HG03571 (cell line): ENCODE measurements around the gene CCDC157.

Experiments
- ATAC-seq: cut with Tn5 transposase; IDR thresholded peaks from one replicate; pipeline ENCODE4 v1.9.1; 2021; ENCODE audit not compliant: unreplicated experiment

CCDC157 gene

GRCh38 chr22:30411780-30412179 is 55.0 kb downstream of the CCDC157 start:
- ATAC-seq: no peak

- no peak for ATAC-seq
Observed at GRCh38 chr22:30413001-30413400, 56.2 kb downstream of the CCDC157 start.

DNA sequence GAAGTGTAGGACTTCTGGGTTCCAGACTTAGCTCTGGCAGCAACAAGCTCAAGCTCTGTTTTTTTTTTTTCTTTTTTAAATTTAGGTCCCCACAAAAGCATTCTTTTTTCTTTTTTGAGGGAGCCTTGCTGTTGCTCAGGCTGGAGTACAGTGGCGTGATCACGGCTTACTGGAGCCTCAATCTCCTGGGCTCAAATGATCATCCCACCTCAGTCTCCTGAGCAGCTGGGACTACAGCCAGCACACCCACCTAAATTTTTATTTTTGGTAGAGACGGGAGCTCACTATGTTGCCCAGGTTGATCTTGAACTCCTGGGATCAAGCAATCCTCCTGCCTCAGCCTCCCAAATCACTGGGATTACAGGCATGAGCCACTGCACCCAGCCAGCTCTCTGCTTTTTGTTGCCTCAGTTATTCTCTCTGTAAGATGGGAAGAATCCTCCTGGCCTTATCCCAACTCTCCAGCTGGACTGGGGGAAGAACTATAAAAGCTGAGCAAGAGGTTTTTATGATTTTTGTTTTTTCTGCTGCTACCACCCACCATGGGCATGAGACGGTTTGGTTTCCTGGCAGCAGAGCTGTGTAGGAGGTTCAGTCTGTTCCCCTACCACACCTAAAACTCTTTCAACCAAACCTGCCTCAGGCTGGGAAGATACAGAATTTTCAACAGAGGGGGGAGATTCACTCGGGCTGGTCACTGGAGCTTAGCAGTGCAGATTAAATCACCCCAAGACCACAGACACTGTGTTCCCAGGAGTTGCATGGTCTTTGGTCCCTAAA is 57.1 kb downstream of the CCDC157 start:
- ATAC-seq: no peak

GRCh38 chr22:30414525-30415047 is 57.8 kb downstream of the CCDC157 start:
- no peak for ATAC-seq

GRCh38 chr22:30416403-30416802 is 59.6 kb downstream of the CCDC157 start:
- ATAC-seq: no peak

- ATAC-seq: no peak
Observed at GRCh38 chr22:30416837-30417236, 60.0 kb downstream of the CCDC157 start.

DNA sequence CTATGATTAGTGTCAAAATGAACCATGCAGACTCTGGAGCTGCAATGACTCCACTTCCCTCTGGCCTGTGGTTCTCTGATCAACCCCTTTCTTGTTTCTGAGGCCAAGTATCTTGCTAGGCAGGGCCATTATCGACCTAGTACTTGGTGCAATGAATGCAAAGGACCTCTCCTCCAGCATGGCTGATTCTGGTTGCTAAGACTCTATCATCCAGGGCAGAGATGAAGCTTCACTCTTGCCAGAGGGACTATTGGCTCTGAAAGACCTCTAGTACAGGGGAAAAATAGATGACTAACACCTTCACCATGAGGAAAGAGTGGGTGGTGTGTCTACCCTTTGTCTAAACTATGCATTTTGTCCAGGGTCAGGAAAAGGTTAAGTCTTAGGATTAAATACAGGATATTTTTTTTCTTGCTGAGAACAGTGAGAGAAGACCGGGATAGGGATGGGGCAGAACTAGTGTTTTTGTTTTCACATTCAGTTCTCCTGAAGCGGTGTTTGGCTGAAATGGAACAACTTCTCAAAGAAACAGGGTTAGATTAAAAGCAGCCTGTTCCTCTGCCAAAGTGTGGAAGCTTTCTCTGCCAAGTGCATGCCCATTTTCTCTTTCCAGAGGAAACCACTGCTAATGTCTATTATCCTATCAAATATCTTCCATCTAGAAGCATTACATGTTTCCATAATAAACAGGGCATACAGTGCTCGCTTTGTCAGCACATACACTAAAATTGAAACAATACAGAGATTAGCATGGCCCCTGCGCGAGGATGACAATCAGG is 63.7 kb downstream of the CCDC157 start:
- ATAC-seq: no peak

DNA sequence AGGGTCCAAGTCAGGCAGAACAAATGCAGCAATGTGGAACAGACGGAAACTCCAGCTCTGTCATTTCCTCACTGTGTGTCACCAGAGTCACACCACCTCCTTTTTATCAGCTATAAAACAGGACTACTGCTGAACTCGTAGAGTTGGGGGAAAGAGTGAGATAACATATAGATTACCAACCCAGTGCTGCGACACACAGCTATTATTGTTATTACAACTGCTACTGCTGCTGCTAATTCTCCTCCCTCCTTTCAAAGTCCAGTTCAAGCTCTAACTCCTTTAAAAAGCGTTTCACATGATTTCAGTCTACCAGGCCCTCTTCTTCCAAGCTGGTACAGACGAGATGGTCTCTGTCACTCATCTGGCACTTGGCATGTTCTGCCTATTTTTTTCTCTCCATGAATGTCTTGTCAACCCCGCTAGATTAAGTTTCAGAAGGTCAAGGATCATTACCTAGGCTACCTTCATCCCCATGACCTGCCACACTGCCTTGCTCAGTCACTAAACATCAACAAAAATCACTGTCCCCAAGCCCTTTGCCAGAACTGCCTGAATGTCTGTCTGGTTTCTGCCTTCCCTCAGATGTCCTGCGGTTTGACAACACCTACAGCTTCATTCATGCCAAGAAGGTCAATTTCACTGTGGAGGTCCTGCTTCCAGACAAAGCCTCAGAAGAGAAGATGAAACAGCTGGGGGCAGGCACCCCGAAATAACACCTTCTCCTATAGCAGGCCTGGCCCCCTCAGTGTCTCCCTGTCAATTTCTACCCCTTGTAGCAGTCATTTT is 65.1 kb downstream of the CCDC157 start:
- ATAC-seq: no peak

DNA sequence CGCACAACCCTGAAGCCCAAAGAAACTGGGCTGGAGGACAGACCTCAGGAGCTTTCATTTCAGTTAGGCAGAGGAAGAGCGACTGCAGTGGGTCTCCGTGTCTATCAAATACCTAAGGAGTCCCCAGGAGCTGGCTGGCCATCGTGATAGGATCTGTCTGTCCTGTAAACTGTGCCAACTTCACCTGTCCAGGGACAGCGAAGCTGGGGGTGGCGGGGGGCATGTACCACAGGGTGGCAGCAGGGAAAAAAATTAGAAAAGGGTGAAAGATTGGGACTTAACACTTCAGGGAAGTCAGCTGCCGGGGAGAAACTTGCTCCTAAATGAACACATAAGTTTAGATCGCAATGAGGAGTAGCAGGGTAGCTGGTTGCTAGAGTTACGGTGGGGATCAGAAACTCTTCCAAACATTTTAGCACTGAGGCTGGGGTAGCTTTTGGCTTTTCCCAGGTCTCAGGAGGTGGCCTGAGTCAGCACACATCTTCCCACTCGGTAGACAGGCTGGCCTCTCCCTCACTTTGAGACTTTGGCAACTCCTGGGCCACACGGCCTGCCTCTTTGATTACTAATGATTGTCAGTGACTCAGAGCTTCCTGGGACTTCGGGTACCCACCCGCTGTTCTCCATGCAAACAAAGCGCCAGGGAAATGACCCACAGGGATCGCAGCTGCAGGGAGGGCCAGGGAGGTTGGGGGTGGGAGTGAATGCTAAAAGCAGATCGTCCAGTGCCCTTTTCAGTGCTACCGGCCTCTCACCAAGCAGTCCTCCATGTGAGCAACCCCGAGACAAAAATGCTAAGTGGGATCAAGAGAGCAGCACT is 65.9 kb downstream of the CCDC157 start:
- ATAC-seq: no peak

DNA sequence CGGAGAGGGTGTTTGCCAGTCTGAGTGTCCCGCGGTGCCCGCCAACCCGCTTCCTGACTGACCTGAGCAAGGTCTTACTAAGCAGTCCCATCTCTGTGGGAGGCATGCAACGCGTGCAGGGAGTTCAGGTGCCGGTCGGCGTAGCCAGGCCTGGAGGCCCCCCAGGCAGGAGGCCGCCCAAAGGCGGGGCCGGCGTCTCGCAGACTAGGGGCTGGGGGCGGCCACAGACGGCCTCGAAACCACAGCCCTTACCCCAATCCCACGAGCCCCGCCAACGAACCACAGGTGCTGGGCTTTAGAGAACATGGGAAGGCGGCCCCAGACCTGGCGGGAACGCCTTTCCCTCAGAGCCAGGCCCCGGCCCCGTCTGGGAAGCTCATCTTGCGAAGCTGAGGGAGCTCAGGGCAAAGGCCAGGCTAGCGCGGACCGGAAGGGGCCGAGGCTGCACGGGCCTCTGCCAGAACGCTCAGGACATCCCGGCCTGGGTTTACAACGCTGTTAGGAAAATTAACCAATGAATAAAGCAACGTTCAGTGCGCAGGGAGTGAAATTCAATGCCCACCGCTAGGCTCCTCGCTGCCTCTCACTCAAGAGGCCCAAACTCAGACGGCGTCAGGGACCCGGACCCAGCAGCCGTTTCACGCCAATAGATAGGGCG is 66.6 kb downstream of the CCDC157 start:
- peak; percentile 22 for ATAC-seq

DNA sequence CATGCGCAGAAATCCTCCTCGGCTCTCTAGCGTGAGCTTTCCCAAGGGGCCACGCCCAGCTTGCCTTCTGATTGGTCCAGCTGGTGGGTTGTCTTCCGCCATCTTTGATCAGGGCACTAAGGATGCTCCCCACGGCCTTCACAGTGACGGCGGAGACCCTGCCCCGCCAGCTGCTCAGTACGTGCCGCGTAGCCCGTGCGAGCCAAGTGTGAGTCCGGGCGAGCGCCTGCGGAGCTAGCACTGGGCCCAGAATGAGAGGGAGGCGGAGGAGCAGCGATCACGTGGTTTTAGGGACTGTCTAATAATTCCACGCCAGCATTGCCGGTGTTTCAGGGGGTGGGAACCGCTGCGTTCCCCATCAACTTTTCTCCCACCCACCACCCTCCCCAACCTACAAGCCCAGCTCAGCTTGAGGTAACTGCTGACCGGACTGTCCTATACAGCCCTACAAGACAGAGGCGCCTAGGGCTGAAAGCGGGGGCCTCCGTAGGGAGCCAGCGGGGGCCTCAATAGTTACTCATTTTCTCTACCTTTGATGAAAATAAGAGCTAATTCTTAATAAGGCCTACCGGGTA is 67.2 kb downstream of the CCDC157 start:
- ATAC-seq: peak; percentile 85

DNA sequence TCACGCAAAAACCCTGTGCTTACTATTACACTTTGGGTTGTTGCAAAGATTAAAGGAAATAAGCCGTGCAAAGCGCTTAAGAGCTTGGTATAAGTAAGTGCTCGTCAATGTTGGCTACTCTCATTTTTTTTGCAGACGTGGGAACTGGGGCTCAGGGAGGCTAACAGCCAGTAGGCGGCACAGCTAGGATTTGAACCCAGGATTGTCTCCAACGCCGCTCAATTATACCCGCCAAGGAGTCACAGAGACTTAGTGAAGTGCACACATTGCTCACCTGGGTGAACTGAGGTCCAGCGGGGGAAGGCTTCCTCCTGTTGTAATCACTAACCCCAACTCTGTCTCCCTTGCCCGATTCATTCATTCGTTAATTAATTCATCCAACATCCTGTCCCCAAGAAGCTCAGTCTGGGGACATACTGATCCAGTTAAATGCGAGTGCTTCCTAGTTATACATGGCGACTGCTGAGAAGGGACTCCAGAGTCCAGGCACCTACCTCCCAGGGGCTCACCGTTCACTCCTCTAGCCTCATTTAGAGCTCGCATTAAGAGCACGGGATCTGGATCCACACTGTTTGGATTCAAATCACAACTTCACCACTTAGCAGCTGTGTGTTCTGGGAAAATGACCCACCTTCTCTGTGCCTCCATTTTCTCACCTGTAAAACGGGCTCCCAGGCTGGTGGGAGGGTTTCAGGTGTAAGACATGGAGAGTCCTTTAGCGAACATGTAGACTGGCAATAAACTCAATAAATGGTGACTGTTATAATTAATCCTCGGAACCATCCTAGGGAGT is 67.9 kb downstream of the CCDC157 start:
- ATAC-seq: no peak

GRCh38 chr22:30425327-30425615 is 68.5 kb downstream of the CCDC157 start:
- ATAC-seq: no peak

GRCh38 chr22:30425616-30426387 is 69.0 kb downstream of the CCDC157 start, which contains the start of gene MTFP1:
Gene MTFP1 (plus strand): TSS chr22:30425768. CDS start chr22:30425880, 112 bp downstream.
- no peak for ATAC-seq
